T-cell (primary cell): Measurements from ENCODE around the gene PCLO. TPM values are rescaled to one million over a fixed set of nuclear protein-coding genes. Genes with fewer than 3 reads are reported as not detected.

ENCODE experiments used
- ATAC-seq, 4 experiments: fragments of 200-7000 bp in 3 of 4; fragments of 150-1000 bp in 1 of 4; cut with Tn5 transposase; replicated peaks in 1 of 4; 1 replicate in 3 of 4; 2 replicates in 1 of 4; pipeline ENCODE4 v1.10.0; 2021; ENCODE audit warnings: moderate library complexity in 3 of 4, mild to moderate bottlenecking in 2 of 4, moderate number of reproducible peaks in 1 of 4
- CTCF ChIA-PET, 2 donors: fragments of 300-600 bp; sonication (Branson Sonifier 250); formaldehyde crosslinking; loops; one replicate each; lab custom pipeline; 2022; ENCODE audit warnings: antibody characterized with exemption in 2 of 2; lab: Charles Lee
- POLR2A ChIA-PET, 2 donors: fragments of 300-600 bp; sonication (Branson Sonifier 250); formaldehyde crosslinking; loops; one replicate each; lab custom pipeline; 2022; ENCODE audit warnings: antibody characterized with exemption in 2 of 2; lab: Charles Lee
- DNase-seq, 35 experiments: peaks; one replicate each; pipeline versions ENCODE4 v3.0.0 to v3.0.0-alpha.2; 2013 to 2023
- H3K27ac ChIP-seq: one replicate; pipeline ENCODE4 v1.5.1; 2013; ENCODE audit warnings: low read length
- H3K27me3 ChIP-seq, 2 experiments: replicated peaks in 1 of 2; 1 replicate in 1 of 2; 2 replicates in 1 of 2; pipeline versions ENCODE4 v1.6.1 to v1.7.0; 2013; ENCODE audit warnings: low read length in 1 of 2, mixed read lengths in 1 of 2; ENCODE audit not compliant: control insufficient read depth in 2 of 2, insufficient read depth in 2 of 2; ENCODE audit errors: extremely low read depth in 1 of 2
- H3K36me3 ChIP-seq, 2 donors: 1 replicate in 1 of 2; 2 replicates in 1 of 2; pipeline versions ENCODE4 v1.6.1 to v1.7.0; 2013; ENCODE audit warnings: low read length in 1 of 2; ENCODE audit not compliant: control insufficient read depth in 2 of 2, insufficient read depth in 1 of 2; ENCODE audit errors: extremely low read depth in 1 of 2
- H3K4me1 ChIP-seq, 2 experiments: 1 replicate in 1 of 2; 2 replicates in 1 of 2; pipeline versions ENCODE4 v1.6.1 to v1.7.0; 2013; ENCODE audit warnings: low read length in 2 of 2, mixed read lengths in 1 of 2; ENCODE audit not compliant: insufficient read depth in 2 of 2, control insufficient read depth in 1 of 2; ENCODE audit errors: extremely low read depth in 1 of 2
- H3K4me3 ChIP-seq, 2 donors: 1 replicate in 1 of 2; 2 replicates in 1 of 2; pipeline versions ENCODE4 v1.5.1 to v1.7.0; 2013; ENCODE audit warnings: mild to moderate bottlenecking in 2 of 2, low read length in 1 of 2, moderate library complexity in 1 of 2; ENCODE audit not compliant: control insufficient read depth in 1 of 2; ENCODE audit errors: extremely low read depth in 1 of 2
- H3K9me3 ChIP-seq: 2 replicates; pipeline ENCODE4 v1.7.0; 2013
- H3K27ac Mint-ChIP-seq, 2 donors: one replicate each; pipeline ENCODE4 v1.8.0; 2020 to 2021; ENCODE audit warnings: mild to moderate bottlenecking in 2 of 2, mixed read lengths in 2 of 2
- H3K27me3 Mint-ChIP-seq, 2 donors: one replicate each; pipeline ENCODE4 v1.8.0; 2021 to 2022; ENCODE audit warnings: mixed read lengths in 2 of 2
- H3K36me3 Mint-ChIP-seq: one replicate; pipeline ENCODE4 v1.8.0; 2021; ENCODE audit warnings: mixed read lengths
- H3K4me1 Mint-ChIP-seq, 3 donors: one replicate each; pipeline ENCODE4 v1.8.0; 2020 to 2022; ENCODE audit warnings: mixed read lengths in 3 of 3, mild to moderate bottlenecking in 1 of 3
- H3K4me3 Mint-ChIP-seq, 3 donors: one replicate each; pipeline ENCODE4 v1.8.0; 2020 to 2022; ENCODE audit warnings: mild to moderate bottlenecking in 3 of 3, mixed read lengths in 3 of 3, moderate library complexity in 3 of 3
- H3K9me3 Mint-ChIP-seq, 3 donors: one replicate each; pipeline ENCODE4 v1.8.0; 2020 to 2022; ENCODE audit warnings: mixed read lengths in 3 of 3
- whole genome bisulfite sequencing: methylation state at CpG from one replicate; pipeline ENCODE4 v1.1.5; 2013; ENCODE audit warnings: missing lambda C conversion rate; ENCODE audit not compliant: insufficient coverage; 5-methylcytosine and 5-hydroxymethylcytosine counted together
- total RNA-seq, 35 experiments: library from RNA in 6 of 35; stranded (reverse) in 6 of 35; fragments of 120-200 nt in 1 of 35; gene quantifications; one replicate each; pipeline versions ENCODE4 v1.2.1 to v1.2.4 and lab custom pipeline; 2013 to 2026

The PCLO gene
- total RNA-seq, 5 donors from 2014 or later (not counting 1 experiment from before 2014, with no cell fraction given), result 0.03 to 0.05 (median 0.03) TPM; not detected in 1

- peak in 1 of 35 experiments; percentile 29 for DNase-seq
- H3K27ac Mint-ChIP-seq, result no peak overlapping the region
- ATAC-seq, result no peak
- CTCF ChIA-PET, result interaction anchor here (0.6 to 0.9 kb wide), 3 partner anchors 499 to 1240 kb away, joined by 3 to 5 read pairs (median 4); no protein-coding TSS in a partner anchor
- H3K27me3 Mint-ChIP-seq, result no peaks in the 10 kb centered on the region
- Histone ChIP-seq H3K27me3 (no peaks in the 10 kb centered on the region), H3K9me3 (no peaks in the 10 kb centered on the region), H3K4me3 (no peak overlapping the region), H3K27ac (no peak overlapping the region), H3K4me1 (no peaks in the 10 kb centered on the region), H3K36me3 (no peaks in the 10 kb centered on the region)
- H3K4me3 Mint-ChIP-seq, result no peak overlapping the region
- no peaks in the 10 kb centered on the region for H3K4me1 Mint-ChIP-seq
- no peaks in the 10 kb centered on the region for H3K9me3 Mint-ChIP-seq
- no peaks in the 10 kb centered on the region for H3K36me3 Mint-ChIP-seq
- POLR2A ChIA-PET, result no interaction called here
- 90% methylated on average over 2 of the region's 8 CpGs for WGBS
Measured at GRCh38 chr7:82729172-82730030, 433.3 kb downstream of the PCLO start.

GRCh38 chr7:82726038-82726800, 436.5 kb downstream of the PCLO start:
- Mint-ChIP-seq H3K4me3 (no peak overlapping the region), H3K27me3 (no peaks in the 10 kb centered on the region), H3K36me3 (no peaks in the 10 kb centered on the region), H3K4me1 (no peaks in the 10 kb centered on the region), H3K27ac (no peak overlapping the region), H3K9me3 (no peaks in the 10 kb centered on the region)
- Histone ChIP-seq H3K27ac (no peak overlapping the region), H3K27me3 (no peaks in the 10 kb centered on the region), H3K9me3 (no peaks in the 10 kb centered on the region), H3K36me3 (no peaks in the 10 kb centered on the region), H3K4me3 (no peak overlapping the region), H3K4me1 (no peaks in the 10 kb centered on the region)
- ChIA-PET CTCF (interaction anchor here in 1 of 2 donors (0.6 kb wide), 1 partner anchor 122 kb away, joined by 3 read pairs; no protein-coding TSS in a partner anchor), POLR2A (no interaction called here)
- WGBS, result 85% methylated on average over 3 of the region's 7 CpGs
- DNase-seq (no peak), ATAC-seq (no peak)

- Histone ChIP-seq H3K9me3 (no peaks in the 10 kb centered on the region), H3K36me3 (no peaks in the 10 kb centered on the region), H3K4me1 (no peaks in the 10 kb centered on the region), H3K4me3 (no peak overlapping the region), H3K27me3 (no peaks in the 10 kb centered on the region), H3K27ac (no peak overlapping the region)
- no peaks in the 10 kb centered on the region for H3K36me3 Mint-ChIP-seq
- POLR2A ChIA-PET, result interaction anchor here in 1 of 2 donors (0.6 kb wide), 1 partner anchor 25 kb away, joined by 3 read pairs; no protein-coding TSS in a partner anchor
- CTCF ChIA-PET, result interaction anchor here (0.6 to 0.7 kb wide), 2 partner anchors 54 to 123 kb away, joined by 3 to 4 read pairs; no protein-coding TSS in a partner anchor
- no peak for ATAC-seq
- no peak for DNase-seq
- H3K27me3 Mint-ChIP-seq, result no peaks in the 10 kb centered on the region
- no peak overlapping the region for H3K27ac Mint-ChIP-seq
- no peaks in the 10 kb centered on the region for H3K9me3 Mint-ChIP-seq
- no peaks in the 10 kb centered on the region for H3K4me1 Mint-ChIP-seq
- no peak overlapping the region for H3K4me3 Mint-ChIP-seq
- WGBS, result no CpG with 5 or more reads among the region's 1 CpG
Measured at GRCh38 chr7:82723411-82723810, 439.3 kb downstream of the PCLO start.

- no peak for ATAC-seq
Measured at GRCh38 chr7:82722946-82723345, 439.7 kb downstream of the PCLO start.

GRCh38 chr7:82715344-82715743, 447.3 kb downstream of the PCLO start:
- DNase-seq (no peak), ATAC-seq (no peak)
- no peaks in the 10 kb centered on the region for H3K9me3 ChIP-seq
- Mint-ChIP-seq H3K27ac (no peak overlapping the region), H3K4me3 (no peak overlapping the region), H3K4me1 (no peaks in the 10 kb centered on the region), H3K36me3 (no peaks in the 10 kb centered on the region), H3K27me3 (no peaks in the 10 kb centered on the region), H3K9me3 (no peaks in the 10 kb centered on the region)
- no CpG with 5 or more reads among the region's 2 CpGs for WGBS
- H3K27me3 ChIP-seq, result no peaks in the 10 kb centered on the region
- ChIA-PET CTCF (no interaction called here), POLR2A (no interaction called here)
- no peak overlapping the region for H3K27ac ChIP-seq
- H3K36me3 ChIP-seq, result no peaks in the 10 kb centered on the region
- no peak overlapping the region for H3K4me3 ChIP-seq
- no peaks in the 10 kb centered on the region for H3K4me1 ChIP-seq

More at GRCh38 chr7:82722946-82723345, 439.7 kb downstream of the PCLO start:
- Histone ChIP-seq H3K27ac (no peak overlapping the region), H3K4me3 (no peak overlapping the region), H3K36me3 (no peaks in the 10 kb centered on the region), H3K27me3 (no peaks in the 10 kb centered on the region), H3K9me3 (no peaks in the 10 kb centered on the region), H3K4me1 (no peaks in the 10 kb centered on the region)
- CTCF ChIA-PET, result no interaction called here
- Mint-ChIP-seq H3K4me1 (no peaks in the 10 kb centered on the region), H3K36me3 (no peaks in the 10 kb centered on the region), H3K27ac (no peak overlapping the region), H3K9me3 (no peaks in the 10 kb centered on the region), H3K27me3 (no peaks in the 10 kb centered on the region), H3K4me3 (no peak overlapping the region)
- POLR2A ChIA-PET, result interaction anchor here in 1 of 2 donors (0.6 kb wide), 1 partner anchor 25 kb away, joined by 3 read pairs; no protein-coding TSS in a partner anchor
- no peak for DNase-seq
- WGBS, result 42% methylated on average over 2 of the region's 3 CpGs

- no peaks in the 10 kb centered on the region for H3K9me3 Mint-ChIP-seq
- H3K27ac Mint-ChIP-seq, result no peak overlapping the region
- H3K9me3 ChIP-seq, result no peaks in the 10 kb centered on the region
- H3K4me1 ChIP-seq, result no peaks in the 10 kb centered on the region
- no peaks in the 10 kb centered on the region for H3K27me3 ChIP-seq
- no peak overlapping the region for H3K27ac ChIP-seq
- ChIA-PET CTCF (no interaction called here), POLR2A (no interaction called here)
- no peak overlapping the region for H3K4me3 ChIP-seq
- ATAC-seq (no peak), DNase-seq (no peak)
- no CpG with 5 or more reads among the region's 2 CpGs for WGBS
- H3K4me1 Mint-ChIP-seq, result no peaks in the 10 kb centered on the region
- no peak overlapping the region for H3K4me3 Mint-ChIP-seq
- H3K36me3 ChIP-seq, result no peaks in the 10 kb centered on the region
- no peaks in the 10 kb centered on the region for H3K27me3 Mint-ChIP-seq
- no peaks in the 10 kb centered on the region for H3K36me3 Mint-ChIP-seq
Measured at GRCh38 chr7:82714883-82715282, 447.8 kb downstream of the PCLO start.
